Fibroblast of lung (primary cell): ENCODE measurements around the gene BIRC7. TPM values are rescaled to one million over a fixed set of nuclear protein-coding genes. Genes with fewer than 3 reads are reported as not detected.

Source experiments
- DNase-seq, 2 donors: peaks; one replicate each; pipeline versions ENCODE4 v3.0.0 to v3.0.0-alpha.2; 2010; ENCODE audit warnings: low read depth in 2 of 2
- H2AFZ ChIP-seq: 2 replicates; pipeline ENCODE4 v1.5.1; 2012; ENCODE audit warnings: low read length, control low read depth, inconsistent platforms
- H3K27ac ChIP-seq: 2 replicates; pipeline ENCODE4 v1.5.1; 2011; ENCODE audit warnings: low read length, control low read depth; ENCODE audit not compliant: insufficient read depth
- H3K27me3 ChIP-seq: 2 replicates; pipeline ENCODE4 v1.5.1; 2011; ENCODE audit warnings: mild to moderate bottlenecking, low read length; ENCODE audit not compliant: control insufficient read depth, insufficient read depth
- H3K36me3 ChIP-seq: 2 replicates; pipeline ENCODE4 v1.5.1; 2011; ENCODE audit warnings: low read length; ENCODE audit not compliant: control insufficient read depth, insufficient read depth
- H3K4me1 ChIP-seq: 2 replicates; pipeline ENCODE4 v1.5.1; 2011; ENCODE audit warnings: low read length; ENCODE audit not compliant: control insufficient read depth, insufficient read depth; ENCODE audit errors: extremely low read depth
- H3K4me2 ChIP-seq: 2 replicates; pipeline ENCODE4 v1.5.1; 2011; ENCODE audit warnings: low read length, control low read depth; ENCODE audit not compliant: insufficient read depth; ENCODE audit errors: extremely low read depth
- H3K4me3 ChIP-seq, 4 experiments: fragments of 200-600 bp in 1 of 4; sonication (generic) in 1 of 4; replicated peaks in 1 of 4; 2 replicates each; pipeline ENCODE4 v1.5.1; 2011 to 2016; ENCODE audit warnings: low read length in 4 of 4, low read depth in 3 of 4, mild to moderate bottlenecking in 3 of 4, control low read depth in 2 of 4, inconsistent platforms in 1 of 4, mixed read lengths in 1 of 4; ENCODE audit not compliant: insufficient read depth in 1 of 4; ENCODE audit errors: control extremely low read depth in 1 of 4
- H3K79me2 ChIP-seq: 2 replicates; pipeline ENCODE4 v1.5.1; 2012; ENCODE audit warnings: mild to moderate bottlenecking, low read length, inconsistent platforms; ENCODE audit not compliant: control insufficient read depth, insufficient read depth
- H3K9ac ChIP-seq: 2 replicates; pipeline ENCODE4 v1.5.1; 2011; ENCODE audit warnings: mild to moderate bottlenecking, low read length, control low read depth; ENCODE audit not compliant: insufficient read depth
- H3K9me3 ChIP-seq: 2 replicates; pipeline ENCODE4 v1.5.1; 2012; ENCODE audit warnings: low read depth, low read length; ENCODE audit not compliant: control insufficient read depth, insufficient read depth
- H4K20me1 ChIP-seq: 2 replicates; pipeline ENCODE4 v1.5.1; 2011; ENCODE audit warnings: low read length; ENCODE audit not compliant: control insufficient read depth, insufficient read depth; ENCODE audit errors: extremely low read depth
- CTCF ChIP-seq, 2 donors: IDR thresholded peaks in 1 of 2; conservative IDR thresholded peaks in 1 of 2; 1 replicate in 1 of 2; 2 replicates in 1 of 2; pipeline ENCODE4 v1.5.1; 2011 to 2012; ENCODE audit warnings: low read length in 2 of 2, control low read depth in 1 of 2, inconsistent platforms in 1 of 2, low read depth in 1 of 2, mild to moderate bottlenecking in 1 of 2
- EZH2 ChIP-seq: IDR thresholded peaks from 2 replicates; pipeline ENCODE4 v1.5.1; 2012; ENCODE audit warnings: low read length, control low read depth, mild to moderate bottlenecking; ENCODE audit errors: missing control alignments
- polyA minus RNA-seq: library from RNA; depleted of rRNA, polyadenylated mRNA; stranded (reverse); fragments of >200 nt; gene quantifications from 2 replicates; pipeline ENCODE4 v1.2.3, GENCODE V29; 2011; ENCODE audit warnings: low replicate concordance
- polyA plus RNA-seq, 2 donors: library from polyadenylated mRNA; depleted of rRNA in 1 of 2; stranded (reverse) in 1 of 2; unstranded in 1 of 2; fragments of >200 nt; gene quantifications; 2 replicates each; pipeline ENCODE4 v1.2.1, GENCODE V29; 2011 to 2012; ENCODE audit warnings: missing spikeins in 1 of 2
- total RNA-seq: library from RNA; depleted of rRNA; stranded (reverse); fragments of >200 nt; gene quantifications from 2 replicates; pipeline ENCODE4 v1.2.1, GENCODE V29; 2014

The BIRC7 gene
- not detected in 2 replicates for total RNA-seq
- not detected in 2 replicates for polyA plus RNA-seq
- not detected in 2 replicates for polyA plus RNA-seq (2012)
- polyA minus RNA-seq = not detected in 2 replicates

GRCh38 chr20:63235399-63235983, at the start of gene BIRC7:
Gene BIRC7, plus strand, starts transcription at chr20:63235905. Its CDS starts 192 bp downstream, at chr20:63236097.
- H2AFZ ChIP-seq = no peak within 1 kb of the TSS
- H3K4me1 ChIP-seq = peaks cover 14% of the 10 kb centered on the region
- no peaks in the 10 kb centered on the region for H3K79me2 ChIP-seq
- no peak for DNase-seq
- no peak for TF ChIP-seq CTCF (conservative IDR thresholded peaks at IDR 0.05 in 1 of 2, IDR thresholded peaks at IDR 0.05 in 1 of 2; ENCODE audit: low read depth in 1 of 2, low read length in 2 of 2)
- no peak for TF ChIP-seq EZH2
- no peak within 1 kb of the TSS for H3K4me2 ChIP-seq
- no peak within 1 kb of the TSS for H3K4me3 ChIP-seq
- H3K36me3 ChIP-seq = no peaks in the 10 kb centered on the region
- peaks cover 2% of the 10 kb centered on the region for H3K27me3 ChIP-seq
- no peak within 1 kb of the TSS for H3K27ac ChIP-seq
- H3K9ac ChIP-seq = no peak within 1 kb of the TSS
- H4K20me1 ChIP-seq = no peaks in the 10 kb centered on the region
- no peaks in the 10 kb centered on the region for H3K9me3 ChIP-seq

- Histone ChIP-seq H3K79me2 (no peaks in the 10 kb centered on the region), H2AFZ (no peak overlapping the region), H4K20me1 (no peaks in the 10 kb centered on the region), H3K9me3 (no peaks in the 10 kb centered on the region), H3K9ac (no peak overlapping the region), H3K4me3 (no peak overlapping the region), H3K27ac (no peak overlapping the region), H3K4me2 (no peak overlapping the region), H3K36me3 (no peaks in the 10 kb centered on the region), H3K27me3 (no peaks in the 10 kb centered on the region), H3K4me1 (no peaks in the 10 kb centered on the region)
- TF ChIP-seq EZH2 = no peak
- TF ChIP-seq CTCF (conservative IDR thresholded peaks at IDR 0.05 in 1 of 2, IDR thresholded peaks at IDR 0.05 in 1 of 2; ENCODE audit: low read depth in 1 of 2, low read length in 2 of 2) = no peak
- DNase-seq = no peak
These were observed 49.6 kb upstream of the BIRC7 start for GRCh38 chr20:63186084-63186483.

DNA sequence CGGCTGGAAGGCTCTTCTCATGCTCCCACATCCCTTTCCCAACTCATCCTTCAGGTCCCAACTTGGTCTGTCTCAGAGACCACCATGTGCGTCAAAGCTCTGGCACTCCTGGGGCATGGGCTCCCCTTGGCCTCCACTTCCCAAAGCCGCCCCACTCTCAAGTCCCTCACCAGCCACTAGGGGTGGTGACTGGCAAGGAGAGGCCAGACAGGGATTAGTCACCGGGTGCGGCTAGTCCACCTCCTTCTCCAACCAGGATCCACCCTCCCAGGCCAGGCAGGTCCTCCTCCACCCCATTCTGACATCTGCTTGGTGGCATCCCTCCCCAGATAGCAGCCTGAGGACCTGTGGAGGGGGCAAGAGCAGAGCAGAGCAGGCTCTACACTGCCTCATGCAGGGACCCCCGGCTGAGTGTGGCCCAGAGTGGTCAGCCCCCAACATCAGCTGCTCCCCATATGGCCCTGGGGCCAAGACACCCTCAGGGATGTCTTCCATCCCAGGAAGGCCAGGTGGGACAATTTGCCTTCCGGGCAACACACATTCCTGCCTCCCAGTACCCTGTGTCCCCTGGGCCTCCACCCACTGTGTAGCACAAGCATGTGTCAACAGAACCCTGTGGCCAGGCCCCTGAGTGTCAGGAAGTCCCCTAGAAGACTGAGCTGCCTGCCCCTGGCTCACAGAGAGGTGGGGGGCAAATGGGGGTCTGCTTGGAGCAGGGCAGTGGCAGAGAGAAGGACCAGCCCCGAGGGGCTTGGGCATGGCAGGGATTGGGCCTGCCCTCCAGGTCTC, 49.0 kb upstream of the BIRC7 start:
- Histone ChIP-seq H3K27ac (no peak overlapping the region), H3K4me2 (no peak overlapping the region), H3K4me1 (no peaks in the 10 kb centered on the region), H3K36me3 (no peaks in the 10 kb centered on the region), H3K27me3 (no peaks in the 10 kb centered on the region), H4K20me1 (no peaks in the 10 kb centered on the region), H2AFZ (no peak overlapping the region), H3K79me2 (no peaks in the 10 kb centered on the region), H3K9me3 (no peaks in the 10 kb centered on the region), H3K4me3 (no peak overlapping the region), H3K9ac (no peak overlapping the region)
- peak in 1 of 2 donors; percentile 16 for DNase-seq
- TF ChIP-seq EZH2 (no peak), CTCF (conservative IDR thresholded peaks at IDR 0.05 in 1 of 2, IDR thresholded peaks at IDR 0.05 in 1 of 2; ENCODE audit: low read depth in 1 of 2, low read length in 2 of 2) (no peak)
